HG03045 (cell line): ENCODE results near the gene SNX1.
"Not testable (repeated sequence)": the region's sequence is repeated elsewhere in the genome, so short reads cannot be mapped to it uniquely, and the experiment has no call there.

Source experiments
- ATAC-seq: cut with Tn5 transposase; IDR thresholded peaks from one replicate; pipeline ENCODE4 v1.9.1; 2021; ENCODE audit warnings: mild to moderate bottlenecking, moderate library complexity; ENCODE audit not compliant: unreplicated experiment

The SNX1 gene

GRCh38 chr15:64073496-64073895 is 22.3 kb upstream of the SNX1 start:
- ATAC-seq: not testable (repeated sequence)

DNA sequence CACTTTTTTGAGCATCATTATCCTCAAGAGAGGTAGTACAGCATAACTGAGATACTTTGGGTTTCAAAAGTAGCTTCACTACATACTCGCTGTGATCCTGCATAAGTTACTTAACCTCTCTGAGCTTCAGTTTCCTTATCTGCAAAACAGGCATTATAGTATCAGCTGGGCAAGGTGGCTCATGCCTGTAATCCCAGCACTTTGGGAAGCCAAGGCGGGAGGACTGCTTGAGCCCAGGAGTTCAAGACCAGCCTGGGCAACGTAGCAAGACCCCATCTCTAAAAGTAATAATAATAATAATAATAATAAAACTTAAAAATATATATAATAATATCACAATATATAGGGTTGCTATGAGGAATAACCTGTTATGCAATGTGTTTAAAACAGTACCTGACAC is 13.0 kb upstream of the SNX1 start:
- ATAC-seq: no peak

DNA sequence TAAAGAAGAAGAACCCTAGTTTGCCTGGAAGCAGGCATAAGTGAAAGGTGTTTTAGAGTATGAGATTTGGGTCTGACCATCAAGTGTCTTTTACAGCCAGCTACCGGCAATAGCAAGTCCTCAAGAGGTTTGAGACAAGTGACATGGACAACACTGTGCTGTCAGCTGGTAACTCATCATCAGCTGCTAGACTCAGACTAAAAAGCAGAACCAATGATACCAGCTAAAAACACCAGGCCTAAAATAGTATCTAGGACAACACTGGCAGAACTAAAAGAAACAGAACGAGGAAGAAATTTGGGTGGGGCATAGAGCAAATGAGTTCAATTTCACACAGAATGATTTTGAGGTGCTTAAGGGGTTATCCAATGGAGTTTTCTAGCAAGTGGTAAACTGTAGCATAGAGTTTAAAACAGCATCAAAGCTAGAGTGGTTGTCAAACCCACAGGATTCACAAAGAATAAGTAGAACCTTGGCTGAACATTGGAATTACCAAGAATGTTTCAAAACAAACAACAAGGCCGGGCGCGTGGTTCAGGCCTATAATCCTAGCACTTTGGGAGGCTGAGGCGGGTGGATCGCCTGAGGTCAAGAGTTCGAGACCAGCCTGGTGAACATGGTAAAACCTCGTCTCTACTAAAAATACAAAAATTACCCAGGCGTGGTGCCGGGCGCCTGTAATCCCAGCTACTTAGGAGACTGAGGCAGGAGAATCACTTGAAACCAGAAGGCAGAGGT is 6.1 kb upstream of the SNX1 start:
- ATAC-seq: no peak

- ATAC-seq: no peak
Measured at GRCh38 chr15:64090527-64090926, 5.3 kb upstream of the SNX1 start.

GRCh38 chr15:64092075-64092820 is 3.5 kb upstream of the SNX1 start:
- no peak for ATAC-seq

GRCh38 chr15:64092864-64093626 is 2.7 kb upstream of the SNX1 start:
- ATAC-seq: peak; percentile 28

GRCh38 chr15:64093627-64094417 is 2.0 kb upstream of the SNX1 start, which contains the start of gene CIAO2A:
Gene CIAO2A (minus strand): TSS chr15:64093838. CDS start chr15:64093768, 70 bp downstream.
- ATAC-seq: peak; percentile 72

- ATAC-seq: no peak
Measured at GRCh38 chr15:64095431-64095794, 369 bp upstream of the SNX1 start.

DNA sequence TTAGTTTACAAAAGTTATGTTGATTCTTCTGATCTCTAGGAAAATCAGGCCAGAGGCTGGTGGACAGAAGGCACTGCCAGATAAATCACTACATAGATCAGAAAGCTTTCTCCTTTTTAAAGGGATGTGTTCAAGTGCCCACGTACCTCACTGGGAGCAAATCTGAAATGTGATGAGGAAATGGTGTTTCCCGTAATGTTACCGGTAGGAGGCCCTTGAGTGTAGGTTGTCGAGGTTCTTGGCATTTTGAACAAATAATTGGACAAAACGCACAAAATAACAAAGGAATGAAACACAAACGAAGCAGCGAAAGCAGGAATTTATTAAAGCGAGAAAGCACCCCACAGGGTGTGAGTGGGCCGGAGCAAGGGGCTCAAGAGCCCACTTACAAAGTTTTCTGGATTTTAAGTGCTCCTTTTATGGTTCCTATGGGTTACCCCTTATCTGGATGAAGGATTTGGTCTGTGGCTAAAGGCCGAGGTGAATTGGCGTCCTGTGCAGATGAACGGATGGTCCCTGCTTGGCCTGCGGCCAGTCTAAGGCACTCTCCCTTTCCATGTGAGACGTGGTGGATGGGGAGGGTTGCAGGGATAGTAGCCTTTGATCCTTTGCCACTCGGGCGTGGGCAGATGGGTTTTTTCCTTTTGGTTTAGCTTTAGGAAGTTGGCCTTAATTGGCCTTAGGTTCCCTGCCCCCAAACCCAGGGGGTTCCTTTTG is 1.0 kb downstream of the SNX1 start:
- no peak for ATAC-seq

GRCh38 chr15:64099379-64099778 is 3.6 kb downstream of the SNX1 start:
- ATAC-seq: no peak

DNA sequence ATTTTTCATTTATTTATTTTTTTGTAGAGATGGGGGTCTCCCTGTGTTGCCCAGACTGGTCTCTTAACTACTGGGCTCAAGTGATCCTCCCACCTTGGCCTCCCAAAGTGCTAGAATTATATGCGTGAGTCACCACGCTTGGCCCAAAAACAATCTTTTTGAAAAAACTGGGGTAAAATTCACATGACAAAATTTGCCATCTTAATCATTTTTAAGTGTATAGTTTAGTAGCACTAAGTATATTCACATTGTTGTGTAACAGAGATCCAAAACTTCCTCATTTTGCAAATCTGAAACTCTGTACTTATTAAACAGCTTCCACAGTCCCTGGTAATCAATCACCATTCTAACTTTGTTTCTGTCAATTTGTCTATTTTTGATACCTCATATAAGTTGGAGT is 5.2 kb downstream of the SNX1 start:
- ATAC-seq: no peak

- ATAC-seq: no peak
Measured at GRCh38 chr15:64102497-64102896, 6.7 kb downstream of the SNX1 start.

- ATAC-seq: no peak
Measured at GRCh38 chr15:64105113-64105704, 9.4 kb downstream of the SNX1 start.

- no peak for ATAC-seq
Measured at GRCh38 chr15:64107337-64107736, 11.6 kb downstream of the SNX1 start.

DNA sequence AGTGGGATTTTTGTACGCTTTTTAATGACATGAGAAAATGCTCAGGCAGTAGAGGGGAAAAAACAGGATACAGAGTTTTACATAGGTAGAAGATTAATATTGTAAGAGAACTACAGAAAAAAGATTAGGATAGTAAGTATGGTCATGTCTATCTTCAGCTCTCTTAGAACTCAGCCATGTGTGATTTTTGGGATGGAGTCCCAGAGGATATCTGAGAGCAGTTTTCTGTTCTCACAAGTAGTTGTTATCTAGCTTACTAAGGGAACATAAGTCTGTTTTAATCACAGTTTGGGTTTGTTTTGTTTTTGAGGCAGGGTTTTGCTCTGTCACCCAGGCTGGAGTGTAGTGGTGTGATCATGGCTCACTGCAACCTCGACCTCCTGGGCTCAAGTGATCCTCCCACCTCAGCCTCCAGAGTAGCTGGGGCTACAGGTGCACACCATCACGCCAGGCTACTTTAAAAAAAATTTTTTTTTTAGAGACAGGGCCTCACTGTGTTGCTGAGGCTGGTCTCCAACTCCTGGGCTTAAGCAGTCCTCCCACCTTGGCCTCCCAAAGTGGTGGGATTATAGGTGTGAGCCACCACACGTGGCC is 14.4 kb downstream of the SNX1 start:
- not testable (repeated sequence) for ATAC-seq

DNA sequence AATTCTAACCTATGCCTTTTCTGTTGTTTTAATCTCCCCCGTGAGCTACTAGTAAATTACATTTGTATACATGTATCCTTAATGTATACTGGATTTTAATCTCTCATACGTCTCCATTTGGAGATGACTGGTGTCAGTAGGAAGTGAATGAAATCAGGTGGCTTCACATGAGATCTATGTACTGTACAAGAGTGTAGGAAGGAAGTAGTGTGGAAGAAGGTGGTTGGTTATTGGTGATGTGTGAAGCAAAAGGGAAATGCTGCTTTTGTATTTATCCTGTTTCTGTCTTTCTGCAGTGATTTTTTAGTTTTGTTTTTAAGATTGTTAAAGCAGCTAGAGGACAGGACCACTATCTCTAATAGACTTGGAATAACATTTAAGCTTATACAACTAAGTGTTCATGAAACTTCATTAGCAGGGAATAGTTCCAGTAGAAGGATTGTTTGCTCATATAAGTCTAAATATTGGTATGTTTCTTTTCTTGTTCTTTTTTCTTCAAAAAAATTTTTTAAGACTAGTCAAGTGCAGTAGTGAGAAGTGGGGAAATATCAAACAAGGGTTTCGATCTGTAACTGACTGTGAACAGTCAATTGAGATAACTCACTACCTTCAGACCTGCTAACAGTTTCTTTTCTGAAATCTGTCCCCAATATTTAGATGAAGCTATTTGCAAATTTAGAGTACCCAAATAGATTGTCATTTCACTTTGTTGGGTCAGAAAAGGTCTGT is 15.3 kb downstream of the SNX1 start:
- ATAC-seq: no peak

GRCh38 chr15:64111679-64112050 is 15.9 kb downstream of the SNX1 start:
- ATAC-seq: no peak

- no peak for ATAC-seq
Measured at GRCh38 chr15:64112073-64112772, 16.4 kb downstream of the SNX1 start.
